ENCODE measurements around the gene PER2. TPM values are rescaled to one million over a fixed set of nuclear protein-coding genes. Genes with fewer than 3 reads are reported as not detected.

PER2 gene
- total and polyA plus RNA-seq, 2 of the 13 experiments (the other 11 are each of a cell fraction or from before 2014, with no cell fraction given): 5.1 to 9.4 TPM

GRCh38 chr2:238288650-238289573, 502 bp upstream of the PER2 start (continued):
- no peak for TF ChIP-seq ZBTB37 (CRISPR knock-in tag; IDR thresholded peaks at IDR 0.05)
- no peak for TF ChIP-seq ZEB1 (IDR thresholded peaks at IDR 0.05; ENCODE audit: insufficient replicate concordance, low read depth)
- TF ChIP-seq GPBP1L1 (CRISPR knock-in tag; IDR thresholded peaks at IDR 0.05): no peak
- TF ChIP-seq ZNF780A (CRISPR knock-in tag; IDR thresholded peaks at IDR 0.05): 0 out of 2 replicates have a peak, but pooled peaks have one; percentile 52
- 0 out of 2 replicates have a peak, but pooled peaks have one; percentile 76 for TF ChIP-seq SSRP1 (CRISPR knock-in tag; IDR thresholded peaks at IDR 0.05)
- peak; percentile 65; the same call in 1 of the 2 replicates for TF ChIP-seq BRD4 (CRISPR knock-in tag; IDR thresholded peaks at IDR 0.05)
- peak; percentile 79 for TF ChIP-seq RAD21 (CRISPR knock-in tag; IDR thresholded peaks at IDR 0.05)
- peak; percentile 85 for TF ChIP-seq ZNF124 (CRISPR knock-in tag; IDR thresholded peaks at IDR 0.05)
- no peak for TF ChIP-seq KAT7 (CRISPR knock-in tag; IDR thresholded peaks at IDR 0.05; ENCODE audit: borderline replicate concordance)
- no peak for TF ChIP-seq ZNF10 (CRISPR knock-in tag; IDR thresholded peaks at IDR 0.05; ENCODE audit: borderline replicate concordance, low read depth)
- no peak for TF ChIP-seq CBX2 (IDR thresholded peaks at IDR 0.05; ENCODE audit: low read depth, low read length)
- no peak for TF ChIP-seq CBX2 (CRISPR knock-in tag; IDR thresholded peaks at IDR 0.05; ENCODE audit: low read depth)
- no peak for TF ChIP-seq NONO (IDR thresholded peaks at IDR 0.05)
- peak; percentile 79 for TF ChIP-seq NONO (CRISPR knock-in tag; conservative IDR thresholded peaks at IDR 0.05)
- no peak; the same call in 1 of the 2 replicates for TF ChIP-seq ZNF761 (CRISPR knock-in tag; conservative IDR thresholded peaks at IDR 0.05)
- peak; percentile 67; the same call in 1 of the 2 replicates for TF ChIP-seq MIER2 (CRISPR knock-in tag; IDR thresholded peaks at IDR 0.05)
- peak; percentile 46 for TF ChIP-seq NR2C2 (CRISPR knock-in tag; IDR thresholded peaks at IDR 0.05; ENCODE audit: borderline replicate concordance)
- no peak for TF ChIP-seq TEAD2 (CRISPR knock-in tag; IDR thresholded peaks at IDR 0.05)
- TF ChIP-seq SP5 (CRISPR knock-in tag; IDR thresholded peaks at IDR 0.05; ENCODE audit: borderline replicate concordance, low read depth): 0 out of 2 replicates have a peak, but pooled peaks have one; percentile 5
- peak; percentile 86 for TF ChIP-seq IRF9 (CRISPR knock-in tag; IDR thresholded peaks at IDR 0.05; ENCODE audit: borderline replicate concordance)
- TF ChIP-seq SAFB2 (CRISPR knock-in tag; IDR thresholded peaks at IDR 0.05; ENCODE audit: borderline replicate concordance, low read depth): peak; percentile 91
- TF ChIP-seq BORCS8-MEF2B (CRISPR knock-in tag; IDR thresholded peaks at IDR 0.05): peak; percentile 82
- peak; percentile 87 for TF ChIP-seq IRF2 (CRISPR knock-in tag; IDR thresholded peaks at IDR 0.05)
- no peak for TF ChIP-seq PAF1 (CRISPR knock-in tag; IDR thresholded peaks at IDR 0.05)
- TF ChIP-seq ATF2 (CRISPR knock-in tag; IDR thresholded peaks at IDR 0.05): peak; percentile 82
- TF ChIP-seq ZNF350 (CRISPR knock-in tag; IDR thresholded peaks at IDR 0.05; ENCODE audit: borderline replicate concordance, low read depth): peak; percentile 9; the same call in 1 of the 2 replicates
